ENCODE data around the gene DFFB.
"Not testable (repeated sequence)": the region's sequence is repeated elsewhere in the genome, so short reads cannot be mapped to it uniquely, and the experiment has no call there.

The DFFB gene

DNA sequence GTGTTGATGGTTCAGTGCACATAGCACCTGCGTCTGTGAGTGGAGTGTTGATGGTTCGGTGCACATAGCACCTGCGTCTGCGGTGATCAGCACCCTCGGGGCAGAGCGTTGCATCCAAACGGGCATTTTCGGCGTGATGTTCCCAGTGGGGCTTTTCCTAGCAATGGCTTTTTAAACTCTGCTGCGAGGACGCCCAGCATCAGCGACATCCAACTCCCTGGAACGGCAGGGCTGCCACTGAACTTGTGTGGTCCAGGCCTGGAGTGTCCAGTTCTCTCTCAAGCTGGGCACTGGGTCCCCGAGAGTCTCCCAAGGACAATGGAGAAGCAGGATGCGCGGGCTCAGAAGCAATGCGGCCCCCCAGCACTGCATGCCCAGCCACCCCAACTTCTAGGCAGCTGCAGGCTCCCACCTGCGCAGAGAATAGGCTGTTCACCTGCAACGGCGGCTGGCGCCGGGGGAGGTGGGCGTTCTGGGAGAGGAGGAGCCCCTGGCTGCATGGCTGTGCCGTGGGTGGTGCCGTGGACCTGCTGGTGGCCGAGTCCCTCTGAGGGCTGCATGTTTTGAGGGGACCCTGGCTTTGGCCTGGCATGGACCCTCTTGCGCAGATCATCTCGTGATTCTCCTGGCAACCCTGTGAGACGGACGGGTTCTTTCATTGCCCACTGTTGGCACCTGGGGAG is 52.9 kb downstream of the DFFB start:
- no peak for DNase-seq (ENCODE audit: low read depth)

DNA sequence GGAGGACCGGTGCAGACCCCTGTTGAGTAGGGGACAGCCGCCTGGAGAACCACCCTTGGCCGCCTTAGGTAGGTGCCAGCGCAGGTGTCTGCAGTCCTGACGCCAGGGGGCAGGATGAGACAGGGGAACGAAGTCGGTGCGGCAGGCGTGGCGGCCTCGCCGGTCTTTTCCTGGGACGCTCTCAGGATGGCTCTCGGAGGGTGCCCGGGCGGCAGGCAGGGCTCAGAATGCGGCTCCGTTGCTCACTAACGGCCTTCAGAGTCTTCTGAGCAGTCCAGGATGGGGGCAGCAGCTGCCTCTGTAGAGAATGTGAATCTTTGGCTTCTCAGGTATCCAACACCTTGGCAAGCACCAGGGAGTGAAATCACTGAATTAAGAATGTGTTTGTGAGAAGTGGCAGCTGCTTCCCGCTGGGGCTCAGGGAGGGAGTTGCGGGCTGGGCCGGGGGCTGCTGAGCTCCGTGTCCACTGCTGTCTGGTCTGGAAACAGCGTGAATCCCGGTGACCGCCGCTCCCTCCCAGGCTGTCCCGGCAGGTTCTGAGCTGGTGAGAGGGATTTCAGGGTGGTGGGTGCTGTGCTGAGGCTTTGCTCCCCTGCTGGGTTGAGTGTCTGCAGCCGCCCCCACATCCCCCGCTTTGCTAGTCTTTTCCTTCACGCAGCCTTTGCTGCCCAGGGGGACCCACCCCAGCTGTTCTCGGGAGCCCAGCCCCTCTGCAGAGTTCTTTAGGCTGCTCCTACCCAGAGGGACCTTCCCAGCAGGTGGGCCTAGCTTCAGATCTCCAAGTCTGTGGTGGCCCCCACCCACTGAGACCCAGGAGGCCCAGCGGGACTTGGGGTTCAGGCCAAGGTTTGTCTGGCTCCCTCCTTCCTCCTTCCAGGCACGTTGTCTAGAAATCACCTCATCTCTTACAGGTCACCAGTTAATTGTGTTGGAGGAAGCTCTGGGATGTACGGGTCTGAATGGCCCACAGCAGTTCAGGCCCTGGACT is 53.9 kb downstream of the DFFB start:
- DNase-seq (ENCODE audit: low read depth), result peak; percentile 67

DNA sequence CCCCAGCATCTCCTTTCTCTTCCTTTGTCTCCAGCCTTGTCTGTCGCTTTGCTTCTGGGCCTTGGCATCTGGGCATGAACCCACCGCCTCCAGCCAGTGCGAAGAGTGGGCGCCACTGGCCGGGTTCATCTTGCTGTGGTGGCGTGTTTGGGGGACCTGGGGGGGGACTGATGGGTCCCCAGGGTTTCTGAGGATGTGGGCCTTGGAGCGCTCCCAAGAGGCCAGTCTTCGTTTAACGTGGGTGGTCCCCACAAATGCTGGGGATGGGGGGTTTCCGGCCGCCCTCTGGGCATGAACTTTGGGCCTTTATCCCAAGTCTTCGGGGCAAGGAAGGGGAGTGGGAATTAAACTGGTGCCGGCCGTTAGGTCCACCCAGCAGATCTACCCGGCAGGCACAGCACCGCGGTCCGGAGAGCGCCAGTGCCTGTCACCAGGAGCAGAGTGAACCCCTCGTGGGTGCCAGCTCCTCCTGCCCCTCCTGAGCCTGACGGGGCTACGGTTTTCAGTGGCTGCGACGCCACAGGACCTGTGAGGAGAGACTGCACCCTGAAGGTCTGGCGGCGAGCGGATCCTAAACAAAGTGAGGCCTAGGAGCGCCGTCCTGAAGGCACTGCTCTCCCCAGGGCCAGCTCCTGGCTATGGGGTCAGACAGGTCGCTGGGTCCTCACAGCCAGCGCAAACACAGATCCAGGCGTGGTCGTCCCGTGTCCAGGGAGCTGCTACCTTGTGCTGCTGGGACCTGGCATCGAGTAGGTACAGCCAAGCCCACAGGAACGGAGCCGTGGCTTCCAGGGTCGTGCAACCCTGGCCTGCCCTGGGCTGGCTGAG is 54.9 kb downstream of the DFFB start:
- no peak for DNase-seq (ENCODE audit: low read depth)

DNA sequence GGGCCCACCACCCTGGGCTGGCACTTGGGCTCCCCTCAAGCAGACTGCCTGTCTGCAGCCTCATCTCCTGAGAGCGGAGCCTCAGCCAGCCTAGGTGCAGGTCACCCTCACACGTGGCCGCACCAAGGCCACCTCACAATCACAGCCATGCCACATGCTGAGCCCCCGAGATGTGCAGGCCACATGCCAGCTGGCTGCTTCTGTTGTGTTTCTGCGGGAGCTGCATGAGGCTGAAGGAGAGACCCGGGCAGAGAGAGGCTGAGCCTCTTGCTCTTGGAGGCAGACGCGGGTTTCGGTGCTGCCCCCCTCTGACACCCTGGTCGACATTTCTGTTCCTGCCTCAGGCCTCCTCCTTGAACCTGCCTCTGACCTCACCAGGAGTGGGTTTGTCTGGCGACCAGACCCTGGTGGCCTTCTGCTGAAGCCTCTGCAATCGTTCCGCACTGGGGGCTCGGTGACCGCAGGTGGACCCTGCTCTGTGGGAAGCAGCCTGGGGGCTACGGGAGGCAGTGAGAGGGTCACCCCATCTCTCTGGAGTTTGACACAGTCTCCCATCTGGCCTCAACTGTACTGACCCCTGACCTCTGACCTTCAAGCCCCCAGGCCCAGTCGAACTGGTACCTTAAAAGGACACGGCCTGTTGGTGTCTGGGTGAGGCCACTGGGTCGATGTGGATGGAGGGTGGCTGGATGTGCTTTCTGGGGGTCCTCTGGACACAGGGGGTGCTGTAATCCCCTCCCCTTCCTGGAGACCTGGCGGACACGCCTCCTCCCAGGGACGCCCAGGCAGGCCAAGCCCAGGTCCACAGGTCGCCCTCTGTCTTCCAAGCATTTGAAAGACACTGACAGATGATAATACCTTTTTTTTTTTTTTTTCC is 55.8 kb downstream of the DFFB start:
- no peak for DNase-seq (ENCODE audit: low read depth)

DNA sequence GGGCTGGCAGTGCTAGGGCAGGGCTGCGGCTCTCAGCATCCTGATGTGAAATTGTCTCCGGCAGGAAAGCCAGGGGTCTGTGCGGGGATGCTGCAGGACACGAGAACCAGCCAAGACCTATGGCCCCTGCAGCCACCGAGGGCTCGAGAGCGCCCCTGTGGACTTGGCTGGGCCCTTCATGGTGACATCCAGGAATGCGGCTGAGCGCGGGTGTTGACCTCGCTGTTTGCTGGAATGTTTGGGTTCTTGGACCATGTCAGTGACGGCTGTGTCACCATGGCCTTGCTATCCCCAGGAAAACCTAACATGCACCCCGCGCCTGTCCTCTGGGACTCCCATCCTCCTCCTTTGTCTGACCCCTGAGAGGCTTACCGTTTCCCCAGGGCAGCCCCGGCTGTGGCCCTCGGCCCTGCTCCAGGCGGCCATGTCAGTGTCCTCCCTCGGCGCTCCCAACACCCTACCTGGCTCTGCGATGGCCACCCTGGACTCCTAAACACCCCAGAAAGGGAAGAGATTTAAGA is 57.1 kb downstream of the DFFB start:
- no peak for DNase-seq (ENCODE audit: low read depth)

DNA sequence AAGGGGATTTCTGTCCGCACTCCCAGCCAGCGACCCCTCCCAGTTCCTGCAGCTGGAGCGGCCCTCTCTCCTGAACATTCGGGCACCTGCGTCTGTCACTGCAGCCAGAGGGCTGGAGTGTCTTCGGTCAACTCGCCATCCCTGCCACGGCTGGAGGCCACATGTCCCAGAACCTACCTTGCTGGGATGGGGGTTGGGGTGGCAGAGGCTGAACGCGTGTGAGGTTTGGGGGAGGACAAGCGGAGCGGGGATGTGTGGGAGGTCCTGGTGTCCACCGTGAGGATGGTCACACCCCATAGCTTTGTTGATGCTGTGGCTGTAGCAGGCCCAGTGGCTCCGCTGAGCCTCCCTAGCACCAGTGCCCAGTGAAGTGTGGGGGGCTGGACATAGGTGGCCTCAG is 57.6 kb downstream of the DFFB start:
- DNase-seq (ENCODE audit: low read depth), result no peak

DNA sequence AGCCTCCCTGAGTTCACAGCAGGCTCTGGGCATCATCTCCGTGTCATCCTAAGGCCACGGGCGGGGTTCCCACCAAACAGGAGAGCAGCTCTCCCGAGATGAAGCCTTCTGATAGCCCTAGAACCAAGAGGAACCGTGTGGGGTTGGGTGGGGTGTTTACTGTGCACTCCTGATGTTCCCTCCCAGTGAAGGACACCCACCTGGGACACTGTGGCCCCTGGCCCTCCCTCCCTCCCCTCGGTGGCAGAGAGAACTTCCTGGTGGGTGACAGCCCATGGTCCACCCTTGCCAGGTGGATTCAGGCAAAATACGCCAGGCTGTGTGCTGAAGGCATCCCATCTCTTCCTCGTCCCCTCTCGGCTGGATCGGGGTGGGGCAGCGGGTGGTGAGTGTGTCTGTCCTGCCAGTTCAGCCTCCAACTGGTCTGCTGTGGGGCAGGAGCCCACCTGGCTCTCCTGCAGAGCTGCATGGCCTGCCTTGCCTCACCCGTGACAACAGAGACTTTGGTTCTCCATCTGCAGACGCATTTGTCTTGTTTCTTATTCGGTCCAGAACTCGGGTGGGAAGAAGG is 58.4 kb downstream of the DFFB start:
- no peak for DNase-seq (ENCODE audit: low read depth)

DNA sequence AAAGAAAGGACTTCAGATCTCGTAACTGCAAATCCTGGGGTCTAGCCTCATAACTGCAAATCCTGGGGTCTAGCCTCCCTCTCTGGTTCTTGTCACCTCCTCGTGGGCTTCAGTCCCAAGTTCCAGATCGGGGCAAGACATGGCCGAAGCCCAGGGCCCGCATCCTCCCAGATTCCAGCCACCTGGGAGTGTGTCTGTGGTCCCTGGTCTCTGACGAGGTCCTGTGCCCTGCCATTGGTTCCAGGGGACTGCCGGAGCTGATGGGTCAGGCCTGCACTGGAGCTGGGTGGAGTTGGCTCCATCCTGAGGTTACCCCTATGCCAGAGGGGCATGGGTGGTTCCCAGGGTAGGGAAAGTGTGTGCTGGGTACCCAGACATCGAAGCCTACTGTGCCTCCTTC is 60.5 kb downstream of the DFFB start:
- DNase-seq (ENCODE audit: low read depth), result no peak

DNA sequence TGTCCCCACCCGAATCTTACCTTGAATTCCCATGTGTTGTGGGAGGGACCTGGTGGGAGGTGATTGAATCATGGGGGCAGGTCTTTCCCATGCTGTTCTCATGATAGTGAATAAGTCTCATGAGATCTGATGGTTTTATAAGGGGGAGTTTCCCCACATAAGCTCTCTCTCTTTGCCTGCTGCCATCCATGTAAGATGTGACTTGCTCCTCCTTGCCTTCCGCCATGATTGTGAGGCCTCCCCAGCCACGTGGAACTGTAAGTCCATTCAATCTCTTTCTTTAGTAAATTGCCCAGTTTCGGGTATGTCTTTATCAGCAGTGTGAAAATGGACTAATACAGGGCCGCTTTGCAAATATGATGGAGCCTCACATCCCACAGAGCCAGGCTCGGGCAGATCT is 61.1 kb downstream of the DFFB start:
- DNase-seq (ENCODE audit: low read depth), result not testable (repeated sequence)

DNA sequence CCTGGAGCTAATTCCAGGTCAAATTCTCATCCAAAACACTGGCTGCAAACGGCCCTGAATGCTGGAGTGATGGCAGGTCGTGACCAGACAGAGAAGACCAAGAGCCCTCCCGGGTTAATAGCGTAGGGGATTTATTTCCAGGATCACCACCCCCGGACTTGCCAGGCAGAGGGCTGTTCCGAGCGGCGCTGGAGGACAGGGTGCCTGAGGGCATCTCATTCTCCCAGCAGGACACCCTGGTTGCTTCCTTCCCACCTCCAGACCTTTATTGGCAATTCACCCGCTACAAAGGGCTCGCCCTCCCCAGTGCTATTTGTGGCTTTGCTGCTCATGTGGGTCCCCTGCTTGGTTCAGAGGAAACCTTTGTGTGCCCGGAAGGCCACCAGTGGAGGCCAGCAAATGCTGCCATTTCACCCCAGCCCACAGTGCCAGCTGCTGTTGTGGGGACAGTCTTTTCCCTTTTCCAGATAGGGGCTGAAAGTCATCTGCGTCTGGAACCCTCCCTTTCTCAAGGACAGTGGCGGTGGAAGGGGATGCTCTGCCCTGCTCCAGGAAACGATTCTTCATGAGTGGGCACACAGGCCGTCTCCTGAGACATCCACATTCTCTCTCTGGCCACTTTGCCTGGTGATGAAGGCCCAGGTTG is 61.8 kb downstream of the DFFB start:
- no peak for DNase-seq (ENCODE audit: low read depth)

DNA sequence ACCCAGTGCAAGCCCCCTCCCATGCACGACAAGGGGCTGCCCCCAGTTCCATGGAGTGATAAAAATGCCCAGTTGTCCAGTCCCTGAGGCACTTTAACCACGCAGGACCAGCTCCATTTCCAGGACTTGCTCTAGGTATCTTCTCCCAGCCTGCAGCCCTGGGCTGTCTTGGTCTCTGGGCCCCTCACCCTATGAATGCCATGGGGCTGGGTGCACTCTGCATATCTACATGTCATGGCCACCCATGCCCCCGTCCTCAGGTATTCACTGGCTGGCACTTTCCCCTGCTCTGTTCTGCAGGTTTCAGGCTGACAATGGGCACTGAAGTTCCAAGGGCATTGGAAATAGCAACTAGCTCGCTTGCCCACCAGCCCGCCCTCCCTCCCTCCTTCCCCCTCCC is 62.4 kb downstream of the DFFB start:
- no peak for DNase-seq (ENCODE audit: low read depth)

DNA sequence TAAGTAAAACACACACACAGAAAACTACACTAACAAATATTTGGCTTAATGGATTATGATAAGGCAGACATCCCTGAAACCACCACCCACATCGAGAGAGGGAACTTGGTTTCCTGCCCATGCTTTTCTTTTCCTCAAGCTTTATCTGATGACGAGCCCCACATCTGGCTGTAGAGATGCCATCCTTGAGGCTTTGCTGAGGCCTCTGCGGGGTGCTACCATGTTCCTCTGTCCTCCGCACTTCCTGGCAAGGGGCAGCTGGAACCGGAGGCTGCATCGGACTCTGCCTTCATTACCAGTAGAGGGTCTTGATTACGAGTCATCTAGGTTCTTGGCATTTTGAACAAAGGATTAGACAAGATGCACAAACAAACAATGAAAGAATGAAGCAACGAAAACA is 64.5 kb downstream of the DFFB start:
- DNase-seq (ENCODE audit: low read depth), result no peak

DNA sequence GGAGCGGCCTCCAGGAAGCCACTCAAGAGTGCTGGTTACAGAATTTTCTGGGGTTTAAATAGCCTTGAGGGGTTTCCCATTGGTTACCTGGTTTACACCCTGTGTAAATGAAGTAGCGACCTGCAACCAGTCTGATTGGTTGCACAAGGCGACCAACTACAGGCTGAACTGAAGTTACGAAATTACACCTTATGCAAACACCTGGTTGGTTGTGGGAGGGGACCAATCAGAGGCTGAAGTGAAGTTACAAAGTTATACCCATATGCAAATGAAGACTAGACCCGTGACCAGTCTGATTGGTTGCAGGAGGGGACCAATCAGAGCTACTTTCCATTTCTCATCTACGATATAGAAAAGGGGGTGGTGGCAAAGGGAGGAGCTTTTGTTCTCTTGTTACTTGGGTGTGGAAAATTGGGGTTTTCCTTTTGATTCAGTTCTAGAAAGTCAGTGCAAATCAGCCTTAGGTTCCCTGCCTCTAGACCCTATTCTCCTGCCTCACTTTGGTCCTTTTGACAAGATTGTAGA is 65.0 kb downstream of the DFFB start:
- no peak for DNase-seq (ENCODE audit: low read depth)

DNA sequence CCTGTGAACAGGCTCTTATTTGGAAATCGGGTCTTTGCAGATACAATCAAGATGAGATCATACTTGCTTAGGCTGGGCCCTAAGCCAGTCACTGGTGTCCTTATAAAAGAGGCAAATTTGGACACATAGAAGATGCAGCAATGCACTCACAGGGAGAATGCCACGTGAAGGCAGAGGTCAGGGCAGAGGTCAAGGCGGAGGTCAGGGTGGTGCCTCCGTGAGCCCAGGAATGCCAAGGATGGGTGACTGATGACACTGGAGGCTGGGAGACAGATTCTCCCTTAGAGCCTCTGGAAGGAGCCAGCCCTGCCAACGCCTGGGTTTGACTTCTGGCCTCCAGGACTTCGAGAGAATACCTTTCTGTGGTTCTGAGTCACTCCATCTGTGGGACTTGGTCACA is 65.6 kb downstream of the DFFB start:
- no peak for DNase-seq (ENCODE audit: low read depth)

DNA sequence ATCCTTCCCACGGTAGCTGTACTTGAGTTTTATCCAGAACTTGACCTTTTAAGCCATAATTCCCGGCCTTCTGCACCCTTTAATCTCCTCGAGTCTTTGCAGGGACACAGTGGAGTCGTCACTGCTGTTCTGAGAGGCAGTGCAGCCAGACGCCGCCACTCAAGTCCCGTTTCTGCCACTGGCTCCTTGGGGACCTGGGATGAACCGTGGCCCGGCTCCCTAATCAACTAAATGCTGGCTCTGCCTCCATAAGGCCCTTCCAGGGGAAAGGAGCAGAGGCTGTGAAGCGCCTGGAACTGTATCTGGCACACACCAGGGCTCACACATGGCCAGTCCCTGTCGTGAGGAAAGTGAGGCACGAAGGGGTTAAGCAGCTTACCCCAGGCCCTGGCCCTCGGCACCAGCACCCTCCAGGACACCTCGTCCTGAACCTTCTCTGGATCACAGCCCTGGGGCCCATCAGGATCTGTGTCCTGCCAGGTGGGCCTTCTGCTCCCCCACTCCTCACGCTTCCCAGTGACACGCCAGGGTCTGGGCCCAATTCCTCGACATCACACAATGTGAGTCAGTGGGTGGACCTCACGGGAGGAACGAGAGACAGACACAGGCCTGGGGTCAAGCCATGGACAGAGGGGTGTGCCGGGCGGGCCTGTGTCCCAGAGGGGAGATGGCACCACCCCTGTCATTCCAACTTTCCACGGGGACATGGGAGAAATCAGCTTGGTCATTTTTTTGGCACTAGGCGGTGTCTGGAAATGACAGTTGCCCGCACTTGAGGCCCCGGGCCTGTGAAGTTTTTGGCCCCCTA is 66.3 kb downstream of the DFFB start:
- no peak for DNase-seq (ENCODE audit: low read depth)

DNA sequence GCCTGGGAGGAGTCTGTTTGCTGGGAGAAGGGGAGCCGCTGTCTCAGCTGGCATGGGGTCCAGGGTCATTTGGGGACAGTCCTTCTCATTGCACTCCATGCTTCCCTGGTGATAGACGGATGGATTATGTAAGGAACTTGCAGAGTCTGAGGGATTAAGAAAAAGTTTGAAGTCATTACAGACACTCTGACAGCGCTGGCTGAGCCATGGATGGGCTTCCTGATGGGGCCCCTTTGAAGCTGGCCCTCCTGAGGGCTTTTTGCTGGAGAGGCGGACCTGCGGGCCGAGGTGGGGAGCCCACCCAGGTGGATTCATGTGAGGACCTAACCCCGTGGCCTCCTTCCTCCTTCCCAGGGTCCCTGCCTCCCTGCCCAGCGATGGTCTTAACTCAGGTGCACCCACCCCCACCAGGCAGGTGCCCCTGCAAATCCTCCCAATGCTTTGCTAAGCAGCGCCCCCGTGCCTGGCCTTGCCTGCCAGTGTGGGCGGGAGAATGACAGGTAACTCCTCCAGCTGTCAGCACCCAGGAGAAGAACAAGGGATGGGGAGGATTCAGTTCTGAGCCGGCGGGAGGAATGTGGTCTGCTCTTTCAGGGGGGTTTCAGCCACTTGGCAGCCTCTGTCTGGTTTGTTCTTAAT is 67.0 kb downstream of the DFFB start:
- DNase-seq (ENCODE audit: low read depth), result no peak

DNA sequence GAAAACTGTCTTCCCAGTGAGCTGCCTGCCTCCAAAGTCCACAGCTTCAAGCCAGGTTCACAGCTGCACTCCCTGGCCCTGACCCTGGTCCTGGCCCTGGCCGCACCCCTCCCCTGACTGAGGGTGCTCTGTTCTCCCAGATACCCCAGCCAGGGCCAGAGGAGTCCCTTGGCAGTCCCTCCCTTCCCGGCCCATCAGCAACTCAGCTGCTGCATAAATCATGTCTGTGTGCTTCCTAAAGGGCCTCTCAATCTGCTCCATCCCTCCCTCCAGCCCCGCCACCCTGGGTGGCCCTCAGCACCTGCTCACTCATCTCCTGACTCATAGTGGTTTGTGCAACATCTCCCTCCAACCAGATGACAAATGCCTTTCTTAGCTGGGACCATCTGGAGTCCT is 67.5 kb downstream of the DFFB start:
- no peak for DNase-seq (ENCODE audit: low read depth)

DNA sequence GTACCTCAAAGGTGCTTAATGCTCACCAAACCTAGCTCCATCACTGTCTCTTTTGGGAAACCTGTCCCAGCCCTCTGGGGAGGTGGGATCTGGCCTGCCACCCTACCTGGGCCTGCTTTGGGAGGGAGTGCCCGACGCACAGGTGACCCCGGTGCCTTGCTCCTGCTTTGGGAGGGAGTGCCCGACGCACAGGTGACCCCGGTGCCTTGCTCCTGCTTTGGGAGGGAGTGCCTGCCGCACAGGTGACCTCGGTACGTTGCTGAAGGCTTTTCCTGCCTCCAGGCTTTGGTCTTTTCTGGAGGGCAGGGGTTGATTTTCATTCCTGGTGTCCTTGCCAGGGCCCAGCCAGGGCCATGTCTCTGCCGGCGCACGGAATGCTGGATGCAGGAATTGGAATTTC is 68.0 kb downstream of the DFFB start:
- DNase-seq (ENCODE audit: low read depth), result no peak

DNA sequence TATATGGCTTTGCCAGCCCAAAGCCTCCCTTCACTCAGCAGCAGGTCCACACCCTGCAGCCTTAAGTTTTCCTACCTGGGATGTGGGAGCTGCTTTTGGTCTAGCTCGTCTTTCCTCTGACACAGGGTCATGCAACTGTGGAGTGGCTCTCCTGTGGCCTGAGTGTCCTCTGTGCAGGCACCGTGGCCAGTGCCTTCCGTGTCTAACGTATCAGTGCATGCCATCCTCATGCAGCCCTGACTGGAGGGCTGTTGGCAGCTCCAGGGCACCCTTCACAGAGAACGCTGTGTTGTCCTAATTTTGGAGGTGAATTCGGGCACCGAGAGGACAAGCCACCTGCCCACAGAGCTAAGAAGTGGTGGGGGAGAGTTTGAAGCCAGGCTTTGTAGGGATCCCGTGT is 68.5 kb downstream of the DFFB start:
- no peak for DNase-seq (ENCODE audit: low read depth)

All from T follicular helper cell (primary cell).